Measurements from ENCODE around the gene DLD.
"Not testable (repeated sequence)": the region's sequence is repeated elsewhere in the genome, so short reads cannot be mapped to it uniquely, and the experiment has no call there.

The DLD gene

GRCh38 chr7:107946451-107946850 lies 55.5 kb downstream of the DLD start:
- no peak for DNase-seq

- no peak for DNase-seq
Measured at GRCh38 chr7:107946881-107947280, 55.9 kb downstream of the DLD start.

- DNase-seq = no peak
Measured at GRCh38 chr7:107948645-107949442, 57.9 kb downstream of the DLD start.

GRCh38 chr7:107949443-107949935 lies 58.5 kb downstream of the DLD start:
- DNase-seq = no peak

- DNase-seq = no peak
Measured at GRCh38 chr7:107951172-107951787, 60.3 kb downstream of the DLD start.

- no peak for DNase-seq
Measured at GRCh38 chr7:107951896-107952295, 60.9 kb downstream of the DLD start.

GRCh38 chr7:107953265-107953923 lies 62.4 kb downstream of the DLD start:
- no peak for DNase-seq

- DNase-seq = no peak
Measured at GRCh38 chr7:107953924-107954303, 62.9 kb downstream of the DLD start.

- no peak for DNase-seq
Measured at GRCh38 chr7:107955394-107955793, 64.4 kb downstream of the DLD start.

- DNase-seq = not testable (repeated sequence)
Measured at GRCh38 chr7:107956950-107957349, 66.0 kb downstream of the DLD start.

GRCh38 chr7:107957436-107957835 lies 66.5 kb downstream of the DLD start:
- no peak for DNase-seq

GRCh38 chr7:107958764-107959526 lies 68.0 kb downstream of the DLD start:
- DNase-seq = no peak

- DNase-seq = no peak
Measured at GRCh38 chr7:107959527-107959898, 68.5 kb downstream of the DLD start.

GRCh38 chr7:107960272-107960671 lies 69.3 kb downstream of the DLD start:
- no peak for DNase-seq

- DNase-seq = no peak
Measured at GRCh38 chr7:107961405-107961804, 70.4 kb downstream of the DLD start.

GRCh38 chr7:107962817-107963216 lies 71.8 kb downstream of the DLD start:
- no peak for DNase-seq

GRCh38 chr7:107964510-107964909 lies 73.5 kb downstream of the DLD start:
- DNase-seq = no peak

- DNase-seq = no peak
Measured at GRCh38 chr7:107966711-107967110, 75.7 kb downstream of the DLD start.

- no peak for DNase-seq
Measured at GRCh38 chr7:107967420-107967819, 76.4 kb downstream of the DLD start.

GRCh38 chr7:107968449-107968848 lies 77.5 kb downstream of the DLD start:
- no peak for DNase-seq

GRCh38 chr7:107969856-107970255 lies 78.9 kb downstream of the DLD start:
- no peak for DNase-seq

Data from left hindlimb (tissue), 1 donor.